ENCODE results near the gene DNAI4. TPM values are rescaled to one million over a fixed set of nuclear protein-coding genes. Genes with fewer than 3 reads are reported as not detected.

Gene DNAI4
- total RNA-seq, 2 experiments from 2014 or later: 0.80 to 3.7 TPM

- H3K27me3 Mint-ChIP-seq: no peaks in the 10 kb centered on the region
- H3K36me3 Mint-ChIP-seq: peaks cover 35% of the 10 kb centered on the region
- CTCF ChIA-PET: interaction anchor here (1.4 to 1.5 kb wide), 2 partner anchors 8 to 13 kb away, joined by 3 to 8 read pairs; partner anchors contain the start of genes DNAI4 and MIER1
- no peak overlapping the region for H3K4me3 Mint-ChIP-seq
- no peak overlapping the region for H3K27ac Mint-ChIP-seq
- no peaks in the 10 kb centered on the region for H3K9me3 Mint-ChIP-seq (ENCODE audit: low read depth)
- ATAC-seq (no peak), DNase-seq (no peak)
- H3K4me1 Mint-ChIP-seq: peaks cover 64% of the 10 kb centered on the region
These were observed 14.0 kb upstream of the DNAI4 start for GRCh38 chr1:66938613-66939012.

GRCh38 chr1:66937529-66938234, 13.0 kb upstream of the DNAI4 start:
- ATAC-seq (no peak), DNase-seq (no peak)
- H3K36me3 Mint-ChIP-seq: peaks cover 34% of the 10 kb centered on the region
- H3K27ac Mint-ChIP-seq: no peak overlapping the region
- peaks cover 65% of the 10 kb centered on the region for H3K4me1 Mint-ChIP-seq
- H3K4me3 Mint-ChIP-seq: no peak overlapping the region
- H3K9me3 Mint-ChIP-seq (ENCODE audit: low read depth): no peaks in the 10 kb centered on the region
- H3K27me3 Mint-ChIP-seq: no peaks in the 10 kb centered on the region
- CTCF ChIA-PET: interaction anchor here (1.4 to 1.5 kb wide), 2 partner anchors 7 to 12 kb away, joined by 3 to 8 read pairs; partner anchors contain the start of genes DNAI4 and MIER1

- Mint-ChIP-seq H3K36me3 (peaks cover 26% of the 10 kb centered on the region), H3K27me3 (no peaks in the 10 kb centered on the region), H3K4me3 (peak overlapping the region; percentile 72), H3K4me1 (peaks cover 59% of the 10 kb centered on the region), H3K27ac (peak overlapping the region; percentile 86), H3K9me3 (ENCODE audit: low read depth) (no peaks in the 10 kb centered on the region)
- no peak for DNase-seq
- ATAC-seq: no peak
- CTCF ChIA-PET: interaction anchor here (0.5 to 1.8 kb wide), 5 partner anchors 9 to 300 kb away, joined by 3 to 14 read pairs (median 3); partner anchors contain the start of genes DNAI4 and MIER1
These were observed 9.4 kb upstream of the DNAI4 start for GRCh38 chr1:66933887-66934700.

GRCh38 chr1:66932291-66932690, 7.6 kb upstream of the DNAI4 start:
- no peaks in the 10 kb centered on the region for H3K9me3 Mint-ChIP-seq (ENCODE audit: low read depth)
- CTCF ChIA-PET: interaction anchor here (0.9 to 1.3 kb wide), 2 partner anchors 9 to 217 kb away, joined by 3 read pairs; no protein-coding TSS in a partner anchor
- H3K27ac Mint-ChIP-seq: peak overlapping the region; percentile 86
- ATAC-seq (no peak), DNase-seq (no peak)
- H3K4me1 Mint-ChIP-seq: peaks cover 55% of the 10 kb centered on the region
- peaks cover 23% of the 10 kb centered on the region for H3K36me3 Mint-ChIP-seq
- peak overlapping the region; percentile 72 for H3K4me3 Mint-ChIP-seq
- H3K27me3 Mint-ChIP-seq: no peaks in the 10 kb centered on the region

GRCh38 chr1:66931590-66931989, 6.9 kb upstream of the DNAI4 start:
- ATAC-seq: no peak
- Mint-ChIP-seq H3K27me3 (no peaks in the 10 kb centered on the region), H3K9me3 (ENCODE audit: low read depth) (no peaks in the 10 kb centered on the region), H3K4me1 (peaks cover 53% of the 10 kb centered on the region), H3K4me3 (peak overlapping the region; percentile 86), H3K27ac (peak overlapping the region; percentile 87), H3K36me3 (peaks cover 19% of the 10 kb centered on the region)
- DNase-seq: no peak
- CTCF ChIA-PET: interaction anchor here (0.9 to 1.1 kb wide), 2 partner anchors 218 to 390 kb away, joined by 3 read pairs; no protein-coding TSS in a partner anchor

GRCh38 chr1:66930823-66931174, 6.1 kb upstream of the DNAI4 start:
- Mint-ChIP-seq H3K27me3 (no peaks in the 10 kb centered on the region), H3K9me3 (ENCODE audit: low read depth) (no peaks in the 10 kb centered on the region), H3K4me3 (peak overlapping the region; percentile 86), H3K4me1 (peaks cover 56% of the 10 kb centered on the region), H3K36me3 (peaks cover 16% of the 10 kb centered on the region), H3K27ac (peak overlapping the region; percentile 87)
- DNase-seq: no peak
- ATAC-seq: no peak
- CTCF ChIA-PET: interaction anchor here (1.0 to 1.8 kb wide), 4 partner anchors 8 to 391 kb away, joined by 3 to 5 read pairs (median 4); no protein-coding TSS in a partner anchor

- peak overlapping the region; percentile 87 for H3K27ac Mint-ChIP-seq
- H3K4me3 Mint-ChIP-seq: peak overlapping the region; percentile 86
- no peaks in the 10 kb centered on the region for H3K27me3 Mint-ChIP-seq
- H3K4me1 Mint-ChIP-seq: peaks cover 54% of the 10 kb centered on the region
- H3K9me3 Mint-ChIP-seq (ENCODE audit: low read depth): no peaks in the 10 kb centered on the region
- CTCF ChIA-PET: interaction anchor here (1.0 to 1.8 kb wide), 4 partner anchors 8 to 392 kb away, joined by 3 to 5 read pairs (median 4); no protein-coding TSS in a partner anchor
- peak; percentile 72 for ATAC-seq
- H3K36me3 Mint-ChIP-seq: peaks cover 13% of the 10 kb centered on the region
- DNase-seq: peak; percentile 96
These were observed 5.6 kb upstream of the DNAI4 start for GRCh38 chr1:66929999-66930822.

- peak overlapping the region; percentile 87 for H3K27ac Mint-ChIP-seq
- H3K9me3 Mint-ChIP-seq (ENCODE audit: low read depth): no peaks in the 10 kb centered on the region
- no peak for ATAC-seq
- CTCF ChIA-PET: interaction anchor here (1.5 to 1.8 kb wide), 2 partner anchors 69 to 165 kb away, joined by 4 to 5 read pairs; no protein-coding TSS in a partner anchor
- H3K36me3 Mint-ChIP-seq: peaks cover 13% of the 10 kb centered on the region
- peak overlapping the region; percentile 86 for H3K4me3 Mint-ChIP-seq
- peaks cover 49% of the 10 kb centered on the region for H3K4me1 Mint-ChIP-seq
- DNase-seq: no peak
- H3K27me3 Mint-ChIP-seq: no peaks in the 10 kb centered on the region
These were observed 5.0 kb upstream of the DNAI4 start for GRCh38 chr1:66929691-66929998.

- H3K27me3 Mint-ChIP-seq: no peaks in the 10 kb centered on the region
- peaks cover 13% of the 10 kb centered on the region for H3K36me3 Mint-ChIP-seq
- H3K27ac Mint-ChIP-seq: peak overlapping the region; percentile 87
- H3K4me3 Mint-ChIP-seq: peak overlapping the region; percentile 86
- ATAC-seq (no peak), DNase-seq (no peak)
- no peaks in the 10 kb centered on the region for H3K9me3 Mint-ChIP-seq (ENCODE audit: low read depth)
- peaks cover 49% of the 10 kb centered on the region for H3K4me1 Mint-ChIP-seq
- CTCF ChIA-PET: interaction anchor here (1.5 kb wide), 1 partner anchor 69 kb away, joined by 4 read pairs; no protein-coding TSS in a partner anchor
These were observed 4.6 kb upstream of the DNAI4 start for GRCh38 chr1:66929146-66929688.

GRCh38 chr1:66927528-66927927, 2.9 kb upstream of the DNAI4 start:
- peaks cover 11% of the 10 kb centered on the region for H3K36me3 Mint-ChIP-seq

GRCh38 chr1:66925944-66926343, 1.3 kb upstream of the DNAI4 start:
- H3K36me3 Mint-ChIP-seq: peaks cover 4% of the 10 kb centered on the region
- ATAC-seq (no peak), DNase-seq (no peak)
- H3K27ac Mint-ChIP-seq: peak overlapping the region; percentile 95
- CTCF ChIA-PET: interaction anchor here (1.5 to 1.8 kb wide), 2 partner anchors 12 to 53 kb away, joined by 3 to 8 read pairs; no protein-coding TSS in a partner anchor
- peaks cover 44% of the 10 kb centered on the region for H3K4me1 Mint-ChIP-seq
- no peaks in the 10 kb centered on the region for H3K9me3 Mint-ChIP-seq (ENCODE audit: low read depth)
- H3K4me3 Mint-ChIP-seq: peak overlapping the region; percentile 97
- no peaks in the 10 kb centered on the region for H3K27me3 Mint-ChIP-seq

More at GRCh38 chr1:66927528-66927927, 2.9 kb upstream of the DNAI4 start:
- Mint-ChIP-seq H3K4me1 (peaks cover 49% of the 10 kb centered on the region), H3K9me3 (ENCODE audit: low read depth) (no peaks in the 10 kb centered on the region), H3K27ac (no peak overlapping the region), H3K27me3 (no peaks in the 10 kb centered on the region), H3K4me3 (no peak overlapping the region)
- ATAC-seq (no peak), DNase-seq (no peak)
- CTCF ChIA-PET: no interaction called here

- no peaks in the 10 kb centered on the region for H3K27me3 Mint-ChIP-seq
- CTCF ChIA-PET: interaction anchor here (1.3 to 2.0 kb wide), 6 partner anchors 8 to 223 kb away, joined by 3 to 14 read pairs (median 4); no protein-coding TSS in a partner anchor
- H3K36me3 Mint-ChIP-seq: peaks cover 4% of the 10 kb centered on the region
- H3K4me3 Mint-ChIP-seq: peak overlapping the region; percentile 97
- DNase-seq: no peak
- H3K4me1 Mint-ChIP-seq: peaks cover 44% of the 10 kb centered on the region
- no peaks in the 10 kb centered on the region for H3K9me3 Mint-ChIP-seq (ENCODE audit: low read depth)
- peak overlapping the region; percentile 95 for H3K27ac Mint-ChIP-seq
- ATAC-seq: no peak
These were observed 878 bp upstream of the DNAI4 start for GRCh38 chr1:66925558-66925910.

All from activated CD8-positive, alpha-beta memory T cell treated with anti-CD3 and anti-CD28 coated beads, Interleukin-2, amount 10 ng/mL, durations not matched to agents 7 days and 5 days (primary cell).